Keratinocyte (primary cell): Measurements from ENCODE around the gene TRIM47. TPM values are rescaled to one million over a fixed set of nuclear protein-coding genes. Genes with fewer than 3 reads are reported as not detected.

Experiments
- DNase-seq: peaks from one replicate; pipeline ENCODE4 v3.0.0-alpha.2; 2011; ENCODE audit warnings: low read depth, missing footprints, low spot score
- FAIRE-seq: peaks from 2 replicates; lab custom pipeline; 2011; peaks lifted over from hg19 to GRCh38; lab: Jason Lieb, UNC
- H2AFZ ChIP-seq: 2 replicates; pipeline ENCODE4 v1.6.0; 2012; ENCODE audit warnings: low read length, control low read depth, inconsistent platforms; ENCODE audit not compliant: control insufficient read depth
- H3K27ac ChIP-seq: 2 replicates; pipeline ENCODE4 v1.5.1; 2011; ENCODE audit warnings: low read length; ENCODE audit not compliant: control insufficient read depth, insufficient read depth
- H3K27me3 ChIP-seq: 3 replicates; pipeline ENCODE4 v1.6.0; 2011; ENCODE audit warnings: low read length; ENCODE audit not compliant: control insufficient read depth, insufficient read depth; ENCODE audit errors: extremely low read depth
- H3K36me3 ChIP-seq, 2 experiments: 2 replicates in 1 of 2; 3 replicates in 1 of 2; pipeline ENCODE4 v1.5.1; 2011; ENCODE audit warnings: low read length in 2 of 2, mild to moderate bottlenecking in 1 of 2; ENCODE audit not compliant: control insufficient read depth in 2 of 2, insufficient read depth in 2 of 2; ENCODE audit errors: extremely low read depth in 1 of 2
- H3K4me1 ChIP-seq: 3 replicates; pipeline ENCODE4 v1.5.1; 2011; ENCODE audit warnings: low read length; ENCODE audit not compliant: control insufficient read depth, insufficient read depth; ENCODE audit errors: extremely low read depth
- H3K4me2 ChIP-seq: 3 replicates; pipeline ENCODE4 v1.6.0; 2011; ENCODE audit warnings: low read depth, low read length; ENCODE audit not compliant: control insufficient read depth, insufficient read depth; ENCODE audit errors: extremely low read depth
- H3K4me3 ChIP-seq, 3 experiments: fragments of 200-600 bp in 1 of 3; sonication (generic) in 1 of 3; 2 replicates in 2 of 3; 3 replicates in 1 of 3; pipeline ENCODE4 v1.5.1; 2011 to 2016; ENCODE audit warnings: low read length in 3 of 3, mild to moderate bottlenecking in 3 of 3, control low read depth in 2 of 3, inconsistent platforms in 1 of 3, low read depth in 1 of 3, mixed read lengths in 1 of 3, mixed run types in 1 of 3, moderate library complexity in 1 of 3; ENCODE audit not compliant: control insufficient read depth in 2 of 3, insufficient read depth in 2 of 3; ENCODE audit errors: extremely low read depth in 1 of 3
- H3K79me2 ChIP-seq: 2 replicates; pipeline ENCODE4 v1.6.0; 2012; ENCODE audit warnings: low read length; ENCODE audit not compliant: control insufficient read depth, insufficient read depth
- H3K9ac ChIP-seq: 3 replicates; pipeline ENCODE4 v1.6.0; 2011; ENCODE audit warnings: low read length; ENCODE audit not compliant: control insufficient read depth, insufficient read depth; ENCODE audit errors: extremely low read depth
- H3K9me1 ChIP-seq: 3 replicates; pipeline ENCODE4 v1.6.0; 2011; ENCODE audit warnings: low read length; ENCODE audit not compliant: control insufficient read depth, insufficient read depth; ENCODE audit errors: extremely low read depth
- H3K9me3 ChIP-seq: 2 replicates; pipeline ENCODE4 v1.5.1; 2012; ENCODE audit warnings: low read depth, low read length; ENCODE audit not compliant: control insufficient read depth
- H4K20me1 ChIP-seq: 3 replicates; pipeline ENCODE4 v1.6.0; 2011; ENCODE audit warnings: low read length; ENCODE audit not compliant: control insufficient read depth, insufficient read depth; ENCODE audit errors: extremely low read depth
- EZH2 ChIP-seq: IDR thresholded peaks from one replicate; pipeline ENCODE4 v1.6.1; 2012; ENCODE audit warnings: inconsistent platforms, mild to moderate bottlenecking, low read length, moderate library complexity
- dilution Hi-C: fragments of 300-500 bp; cut with MboI; formaldehyde crosslinking; loops from one replicate; pipeline ENCODE4 v1.7.0; 2020; ENCODE audit warnings: low sequenced_read_pairs; ENCODE audit not compliant: extremely low pct_ligation_motif_present
- polyA minus RNA-seq, 3 experiments: library from RNA; depleted of rRNA, polyadenylated mRNA; stranded (reverse); fragments of >200 nt; gene quantifications; 1 replicate in 1 of 3; 2 replicates in 1 of 3; 3 replicates in 1 of 3; pipeline ENCODE4 v1.2.3, GENCODE V29; 2011
- polyA plus RNA-seq, 5 experiments: library from polyadenylated mRNA; depleted of rRNA in 3 of 5; stranded (reverse) in 3 of 5; stranded (forward) in 1 of 5; unstranded in 1 of 5; fragments of >200 nt; gene quantifications; 1 replicate in 1 of 5; 2 replicates in 3 of 5; 3 replicates in 1 of 5; pipeline versions ENCODE4 v1.2.1 to v1.2.3, GENCODE V29; 2011 to 2012; ENCODE audit warnings: missing spikeins in 2 of 5, low read depth in 1 of 5, low replicate concordance in 1 of 5
- TF ChIP-seq, protein P1 (sequence below), 3 experiments: IDR thresholded peaks in 1 of 3; conservative IDR thresholded peaks in 1 of 3; optimal IDR thresholded peaks in 1 of 3; 2 replicates in 2 of 3; 3 replicates in 1 of 3; pipeline versions ENCODE3 to v1.5.1; 2011; ENCODE audit warnings: low read length in 3 of 3, mild to moderate bottlenecking in 3 of 3, moderate library complexity in 2 of 3, control low read depth in 1 of 3, inconsistent platforms in 1 of 3; ENCODE audit not compliant: insufficient read depth in 2 of 3; ENCODE audit errors: extremely low read depth in 1 of 3

Gene TRIM47, protein sequence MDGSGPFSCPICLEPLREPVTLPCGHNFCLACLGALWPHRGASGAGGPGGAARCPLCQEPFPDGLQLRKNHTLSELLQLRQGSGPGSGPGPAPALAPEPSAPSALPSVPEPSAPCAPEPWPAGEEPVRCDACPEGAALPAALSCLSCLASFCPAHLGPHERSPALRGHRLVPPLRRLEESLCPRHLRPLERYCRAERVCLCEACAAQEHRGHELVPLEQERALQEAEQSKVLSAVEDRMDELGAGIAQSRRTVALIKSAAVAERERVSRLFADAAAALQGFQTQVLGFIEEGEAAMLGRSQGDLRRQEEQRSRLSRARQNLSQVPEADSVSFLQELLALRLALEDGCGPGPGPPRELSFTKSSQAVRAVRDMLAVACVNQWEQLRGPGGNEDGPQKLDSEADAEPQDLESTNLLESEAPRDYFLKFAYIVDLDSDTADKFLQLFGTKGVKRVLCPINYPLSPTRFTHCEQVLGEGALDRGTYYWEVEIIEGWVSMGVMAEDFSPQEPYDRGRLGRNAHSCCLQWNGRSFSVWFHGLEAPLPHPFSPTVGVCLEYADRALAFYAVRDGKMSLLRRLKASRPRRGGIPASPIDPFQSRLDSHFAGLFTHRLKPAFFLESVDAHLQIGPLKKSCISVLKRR
- polyA plus RNA-seq = 9.4 to 20.7 TPM (median 10.9 TPM) in 3 replicates
- polyA plus RNA-seq (2011; ENCODE audit: low read depth) = 2.0 TPM
- 9.2 and 15.3 TPM in 2 replicates for polyA plus RNA-seq (2011; cell fraction: cytosol; rRNA removed)
- polyA plus RNA-seq (2011; cell fraction: nucleus; rRNA removed) = 14.9 and 19.4 TPM in 2 replicates
- polyA plus RNA-seq (2012; ENCODE audit: low replicate concordance) = 14.6 and 22.2 TPM in 2 replicates
- polyA minus RNA-seq = 7.4 to 33.9 TPM (median 11.7 TPM) in 3 replicates
- polyA minus RNA-seq (2011; cell fraction: cytosol; rRNA and poly(A)+ RNA removed) = 24.4 TPM
- polyA minus RNA-seq (2011; cell fraction: nucleus; rRNA and poly(A)+ RNA removed) = 8.6 and 8.8 TPM in 2 replicates

DNA sequence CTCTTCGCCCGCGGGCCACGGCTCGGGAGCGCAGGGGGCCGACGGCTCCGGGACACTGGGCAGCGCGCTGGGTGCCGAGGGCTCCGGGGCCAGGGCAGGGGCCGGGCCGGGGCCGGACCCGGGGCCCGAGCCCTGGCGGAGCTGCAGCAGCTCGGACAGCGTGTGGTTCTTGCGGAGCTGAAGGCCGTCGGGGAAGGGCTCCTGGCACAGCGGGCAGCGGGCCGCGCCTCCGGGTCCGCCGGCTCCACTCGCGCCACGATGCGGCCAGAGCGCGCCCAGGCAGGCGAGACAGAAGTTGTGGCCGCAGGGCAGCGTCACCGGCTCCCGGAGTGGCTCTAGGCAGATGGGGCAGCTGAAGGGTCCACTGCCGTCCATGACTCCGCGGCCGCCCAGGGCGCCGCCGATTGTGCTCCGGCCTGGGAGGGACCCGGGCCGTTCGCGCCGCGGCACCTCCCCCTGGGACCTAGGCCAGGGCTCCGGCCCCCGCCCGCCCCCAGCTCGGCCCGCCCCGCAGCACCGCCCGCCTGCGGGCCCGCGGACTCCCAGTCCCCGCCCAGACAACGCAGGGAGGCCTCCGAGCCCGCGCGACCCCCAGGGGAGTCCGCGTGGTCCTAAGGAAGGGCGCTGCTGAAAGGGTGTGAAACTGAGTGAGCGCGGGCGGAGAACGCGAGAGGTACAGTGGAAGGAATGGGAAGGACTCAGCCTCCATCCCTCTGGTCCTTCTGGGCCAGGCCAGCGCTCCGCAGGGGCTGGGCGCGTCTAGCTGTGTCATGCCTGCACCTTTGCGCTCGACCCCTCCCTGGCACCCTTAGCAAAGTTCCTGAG lies at the start of gene TRIM47:
Gene TRIM47, minus strand, starts transcription at position 408 of the 825 bp plus-strand sequence. Its CDS starts 33 bp downstream, at position 375.
- Histone ChIP-seq H3K27ac (peak within 1 kb of the TSS; percentile 86), H3K4me2 (peak within 1 kb of the TSS; percentile 74), H3K9ac (peak within 1 kb of the TSS; percentile 83), H3K9me1 (no peaks in the 10 kb centered on the region), H3K79me2 (no peaks in the 10 kb centered on the region), H3K36me3 (no peaks in the 10 kb centered on the region), H3K27me3 (peaks cover 2% of the 10 kb centered on the region), H3K4me3 (peak within 1 kb of the TSS; percentile 43 to 84 (median 57)), H3K9me3 (no peaks in the 10 kb centered on the region), H4K20me1 (no peaks in the 10 kb centered on the region), H3K4me1 (peaks cover 29% of the 10 kb centered on the region), H2AFZ (peak within 1 kb of the TSS; percentile 47)
- dilution Hi-C loops = no loop called here
- FAIRE-seq (no peak), DNase-seq (no peak)
- TF ChIP-seq, protein P1, sequence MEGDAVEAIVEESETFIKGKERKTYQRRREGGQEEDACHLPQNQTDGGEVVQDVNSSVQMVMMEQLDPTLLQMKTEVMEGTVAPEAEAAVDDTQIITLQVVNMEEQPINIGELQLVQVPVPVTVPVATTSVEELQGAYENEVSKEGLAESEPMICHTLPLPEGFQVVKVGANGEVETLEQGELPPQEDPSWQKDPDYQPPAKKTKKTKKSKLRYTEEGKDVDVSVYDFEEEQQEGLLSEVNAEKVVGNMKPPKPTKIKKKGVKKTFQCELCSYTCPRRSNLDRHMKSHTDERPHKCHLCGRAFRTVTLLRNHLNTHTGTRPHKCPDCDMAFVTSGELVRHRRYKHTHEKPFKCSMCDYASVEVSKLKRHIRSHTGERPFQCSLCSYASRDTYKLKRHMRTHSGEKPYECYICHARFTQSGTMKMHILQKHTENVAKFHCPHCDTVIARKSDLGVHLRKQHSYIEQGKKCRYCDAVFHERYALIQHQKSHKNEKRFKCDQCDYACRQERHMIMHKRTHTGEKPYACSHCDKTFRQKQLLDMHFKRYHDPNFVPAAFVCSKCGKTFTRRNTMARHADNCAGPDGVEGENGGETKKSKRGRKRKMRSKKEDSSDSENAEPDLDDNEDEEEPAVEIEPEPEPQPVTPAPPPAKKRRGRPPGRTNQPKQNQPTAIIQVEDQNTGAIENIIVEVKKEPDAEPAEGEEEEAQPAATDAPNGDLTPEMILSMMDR (optimal IDR thresholded peaks at IDR 0.05 in 1 of 3, IDR thresholded peaks at IDR 0.05 in 1 of 3, conservative IDR thresholded peaks at IDR 0.05 in 1 of 3; ENCODE audit: extremely low read depth in 1 of 3, insufficient read depth in 2 of 3, low read length in 3 of 3) = peak in 2 of 3 experiments; percentile 25 to 35
- TF ChIP-seq EZH2 = no peak

- no peaks in the 10 kb centered on the region for H3K36me3 ChIP-seq
- H3K79me2 ChIP-seq = no peaks in the 10 kb centered on the region
- no peak overlapping the region for H3K9ac ChIP-seq
- DNase-seq (no peak), FAIRE-seq (peak; percentile 91)
- H2AFZ ChIP-seq = peak overlapping the region; percentile 77
- H4K20me1 ChIP-seq = no peaks in the 10 kb centered on the region
- peak overlapping the region; percentile 73 for H3K4me2 ChIP-seq
- H3K27ac ChIP-seq = peak overlapping the region; percentile 14
- peak overlapping the region in 2 of 3 experiments; percentile 18 to 26 for H3K4me3 ChIP-seq
- no peaks in the 10 kb centered on the region for H3K27me3 ChIP-seq
- H3K4me1 ChIP-seq = peaks cover 15% of the 10 kb centered on the region
- TF ChIP-seq, protein P1 (optimal IDR thresholded peaks at IDR 0.05 in 1 of 3, IDR thresholded peaks at IDR 0.05 in 1 of 3, conservative IDR thresholded peaks at IDR 0.05 in 1 of 3; ENCODE audit: extremely low read depth in 1 of 3, insufficient read depth in 2 of 3, low read length in 3 of 3) = peak; percentile 52 to 73 (median 72)
- no peak for TF ChIP-seq EZH2
- no peaks in the 10 kb centered on the region for H3K9me1 ChIP-seq
- no peaks in the 10 kb centered on the region for H3K9me3 ChIP-seq
- dilution Hi-C loops = no loop called here
Measured at GRCh38 chr17:75927286-75927922, 49.0 kb upstream of the TRIM47 start.
